ENCODE measurements around the gene HOXA13.

HOXA13 gene

GRCh38 chr7:27212497-27213432 lies 12.9 kb upstream of the HOXA13 start:
- no peaks in the 10 kb centered on the region for H3K79me2 ChIP-seq (ENCODE audit: insufficient read depth, low read length)
- no peaks in the 10 kb centered on the region for H4K20me1 ChIP-seq (ENCODE audit: insufficient read depth, low read length)
- no peak overlapping the region for H3K27ac ChIP-seq (ENCODE audit: low read depth, low read length, poor library complexity, severe bottlenecking)
- no peak overlapping the region for H3K9ac ChIP-seq (ENCODE audit: low read length)
- TF ChIP-seq, protein P1, sequence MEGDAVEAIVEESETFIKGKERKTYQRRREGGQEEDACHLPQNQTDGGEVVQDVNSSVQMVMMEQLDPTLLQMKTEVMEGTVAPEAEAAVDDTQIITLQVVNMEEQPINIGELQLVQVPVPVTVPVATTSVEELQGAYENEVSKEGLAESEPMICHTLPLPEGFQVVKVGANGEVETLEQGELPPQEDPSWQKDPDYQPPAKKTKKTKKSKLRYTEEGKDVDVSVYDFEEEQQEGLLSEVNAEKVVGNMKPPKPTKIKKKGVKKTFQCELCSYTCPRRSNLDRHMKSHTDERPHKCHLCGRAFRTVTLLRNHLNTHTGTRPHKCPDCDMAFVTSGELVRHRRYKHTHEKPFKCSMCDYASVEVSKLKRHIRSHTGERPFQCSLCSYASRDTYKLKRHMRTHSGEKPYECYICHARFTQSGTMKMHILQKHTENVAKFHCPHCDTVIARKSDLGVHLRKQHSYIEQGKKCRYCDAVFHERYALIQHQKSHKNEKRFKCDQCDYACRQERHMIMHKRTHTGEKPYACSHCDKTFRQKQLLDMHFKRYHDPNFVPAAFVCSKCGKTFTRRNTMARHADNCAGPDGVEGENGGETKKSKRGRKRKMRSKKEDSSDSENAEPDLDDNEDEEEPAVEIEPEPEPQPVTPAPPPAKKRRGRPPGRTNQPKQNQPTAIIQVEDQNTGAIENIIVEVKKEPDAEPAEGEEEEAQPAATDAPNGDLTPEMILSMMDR (IDR thresholded peaks at IDR 0.05; ENCODE audit: low read length) = no peak
- TF ChIP-seq EZH2 (IDR thresholded peaks at IDR 0.05; ENCODE audit: borderline replicate concordance, low read length) = no peak
- H2AFZ ChIP-seq (ENCODE audit: low read length) = no peak overlapping the region
- H3K9me3 ChIP-seq (ENCODE audit: low read length) = no peaks in the 10 kb centered on the region
- no peak overlapping the region for H3K4me2 ChIP-seq (ENCODE audit: low read length)
- no peaks in the 10 kb centered on the region for H3K4me1 ChIP-seq (ENCODE audit: insufficient read depth, low read length, severe bottlenecking)
- H3K27me3 ChIP-seq (ENCODE audit: insufficient read depth, low read length) = peaks cover 11% of the 10 kb centered on the region
- H3F3A ChIP-seq (ENCODE audit: insufficient read depth, low read length) = no peaks in the 10 kb centered on the region
- H3K36me3 ChIP-seq (ENCODE audit: insufficient read depth, low read length) = no peaks in the 10 kb centered on the region
- no peak overlapping the region for H3K4me3 ChIP-seq (ENCODE audit: low read depth, low read length, poor library complexity, severe bottlenecking)
- no peaks in the 10 kb centered on the region for H3K9me2 ChIP-seq (ENCODE audit: low read depth, low read length)

GRCh38 chr7:27211764-27212204 lies 11.9 kb upstream of the HOXA13 start:
- no peaks in the 10 kb centered on the region for H3K36me3 ChIP-seq (ENCODE audit: insufficient read depth, low read length)
- H3K9ac ChIP-seq (ENCODE audit: low read length) = no peak overlapping the region
- no peaks in the 10 kb centered on the region for H3K9me2 ChIP-seq (ENCODE audit: low read depth, low read length)
- H3K4me1 ChIP-seq (ENCODE audit: insufficient read depth, low read length, severe bottlenecking) = no peaks in the 10 kb centered on the region
- H4K20me1 ChIP-seq (ENCODE audit: insufficient read depth, low read length) = no peaks in the 10 kb centered on the region
- peaks cover 11% of the 10 kb centered on the region for H3K27me3 ChIP-seq (ENCODE audit: insufficient read depth, low read length)
- H3K4me2 ChIP-seq (ENCODE audit: low read length) = no peak overlapping the region
- no peaks in the 10 kb centered on the region for H3K79me2 ChIP-seq (ENCODE audit: insufficient read depth, low read length)
- H3K27ac ChIP-seq (ENCODE audit: low read depth, low read length, poor library complexity, severe bottlenecking) = no peak overlapping the region
- no peak overlapping the region for H3K4me3 ChIP-seq (ENCODE audit: low read depth, low read length, poor library complexity, severe bottlenecking)
- TF ChIP-seq, protein P1 (IDR thresholded peaks at IDR 0.05; ENCODE audit: low read length) = no peak
- TF ChIP-seq EZH2 (IDR thresholded peaks at IDR 0.05; ENCODE audit: borderline replicate concordance, low read length) = no peak
- no peaks in the 10 kb centered on the region for H3K9me3 ChIP-seq (ENCODE audit: low read length)
- no peak overlapping the region for H2AFZ ChIP-seq (ENCODE audit: low read length)
- no peaks in the 10 kb centered on the region for H3F3A ChIP-seq (ENCODE audit: insufficient read depth, low read length)

DNA sequence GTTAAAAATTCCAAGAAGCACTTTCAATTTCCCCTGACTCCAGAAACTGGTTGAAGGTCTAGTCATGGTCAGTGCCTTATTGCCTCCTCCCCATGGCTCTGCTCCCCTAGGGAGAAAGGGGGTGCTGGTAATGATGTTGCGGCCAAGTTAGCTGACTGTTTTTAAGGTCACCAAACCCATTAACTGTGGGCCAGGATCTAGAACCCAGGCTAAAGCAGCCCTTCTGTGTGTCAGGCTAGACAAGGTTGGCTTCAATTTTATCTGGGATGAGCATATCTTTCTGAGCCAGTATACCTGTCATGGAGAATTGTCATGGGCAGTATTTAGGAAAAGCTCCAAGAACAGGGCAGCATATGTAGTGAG lies 11.2 kb upstream of the HOXA13 start:
- no peaks in the 10 kb centered on the region for H3K36me3 ChIP-seq (ENCODE audit: insufficient read depth, low read length)
- no peak overlapping the region for H2AFZ ChIP-seq (ENCODE audit: low read length)
- H3K4me2 ChIP-seq (ENCODE audit: low read length) = no peak overlapping the region
- no peak overlapping the region for H3K27ac ChIP-seq (ENCODE audit: low read depth, low read length, poor library complexity, severe bottlenecking)
- no peaks in the 10 kb centered on the region for H3K4me1 ChIP-seq (ENCODE audit: insufficient read depth, low read length, severe bottlenecking)
- H3F3A ChIP-seq (ENCODE audit: insufficient read depth, low read length) = no peaks in the 10 kb centered on the region
- H3K9ac ChIP-seq (ENCODE audit: low read length) = no peak overlapping the region
- H3K4me3 ChIP-seq (ENCODE audit: low read depth, low read length, poor library complexity, severe bottlenecking) = no peak overlapping the region
- H3K9me3 ChIP-seq (ENCODE audit: low read length) = no peaks in the 10 kb centered on the region
- no peaks in the 10 kb centered on the region for H3K9me2 ChIP-seq (ENCODE audit: low read depth, low read length)
- no peak for TF ChIP-seq EZH2 (IDR thresholded peaks at IDR 0.05; ENCODE audit: borderline replicate concordance, low read length)
- TF ChIP-seq, protein P1 (IDR thresholded peaks at IDR 0.05; ENCODE audit: low read length) = no peak
- peaks cover 11% of the 10 kb centered on the region for H3K27me3 ChIP-seq (ENCODE audit: insufficient read depth, low read length)
- H4K20me1 ChIP-seq (ENCODE audit: insufficient read depth, low read length) = no peaks in the 10 kb centered on the region
- no peaks in the 10 kb centered on the region for H3K79me2 ChIP-seq (ENCODE audit: insufficient read depth, low read length)

All from OCI-LY1 (cell line).